Mucosa of descending colon (tissue), 3 donors: ENCODE measurements around the gene N4BP2. TPM values are rescaled to one million over a fixed set of nuclear protein-coding genes. Genes with fewer than 3 reads are reported as not detected.

ENCODE experiments used
- ATAC-seq: fragments of 200-7000 bp; cut with Tn5 transposase; one replicate; pipeline ENCODE4 v1.9.1; 2020; ENCODE audit warnings: mild to moderate bottlenecking, moderate library complexity
- DNase-seq, 3 donors: peaks; one replicate each; pipeline ENCODE4 v3.0.0-alpha.2; 2020
- H3K36me3 ChIP-seq: fragments of 200-600 bp; one replicate; pipeline ENCODE4 v1.8.0; 2021; ENCODE audit warnings: low read depth, mild to moderate bottlenecking
- H3K4me1 ChIP-seq: fragments of 200-600 bp; one replicate; pipeline ENCODE4 v1.8.0; 2021; ENCODE audit warnings: low read depth, mild to moderate bottlenecking
- H3K4me3 ChIP-seq: fragments of 200-600 bp; one replicate; pipeline ENCODE4 v1.8.0; 2021; ENCODE audit warnings: mild to moderate bottlenecking
- H3K9me3 ChIP-seq: fragments of 200-600 bp; one replicate; pipeline ENCODE4 v1.8.0; 2021; ENCODE audit warnings: mild to moderate bottlenecking
- CTCF ChIP-seq: fragments of 200-600 bp; IDR thresholded peaks from one replicate; pipeline ENCODE4 v1.8.0; 2022; ENCODE audit warnings: antibody characterized with exemption, mild to moderate bottlenecking
- intact Hi-C, 2 donors: fragments of 100-400 bp; cut with DNase I in 1 of 2; cut with micrococcal nuclease in 1 of 2; formaldehyde crosslinking; loops; one replicate each; pipeline versions ENCODE4 v1.11.0 to v1.11.1; 2022; cut with DNase I, micrococcal nuclease
- total RNA-seq, 3 donors: library from RNA; stranded (reverse); fragmentation: NEBNext Ultra II Directional in 2 of 3; extraction: Animal tissue kit (Norgen Biotek cat#: 25700) in 2 of 3; gene quantifications; one replicate each; pipeline versions ENCODE4 v1.2.1 to v1.2.4, GENCODE V29; 2021 to 2023
- donor health status: DM: no; HTN: no; CAD: no; lungs with moderate emphysema.
- donor health status: DM: no; HTN: no; CAD: no.
- donor health status: DM: no; HTN: yes; CAD: no.

The N4BP2 gene
- total RNA-seq, 3 donors from 2014 or later: 6.7 to 11.5 (median 7.2) TPM

- intact Hi-C loops: no loop called here
- Histone ChIP-seq H3K9me3 (no peaks in the 10 kb centered on the region), H3K4me1 (peaks cover 18% of the 10 kb centered on the region), H3K4me3 (no peak overlapping the region), H3K36me3 (no peaks in the 10 kb centered on the region)
- no peak for ATAC-seq
- DNase-seq: peak in 1 of 3 donors; percentile 65
- no peak for TF ChIP-seq CTCF
These were observed 133.4 kb downstream of the N4BP2 start for GRCh38 chr4:40190019-40190418.

- Histone ChIP-seq H3K4me1 (peaks cover 18% of the 10 kb centered on the region), H3K4me3 (no peak overlapping the region), H3K36me3 (no peaks in the 10 kb centered on the region), H3K9me3 (no peaks in the 10 kb centered on the region)
- DNase-seq (no peak), ATAC-seq (no peak)
- TF ChIP-seq CTCF: no peak
- intact Hi-C loops: no loop called here
These were observed 133.8 kb downstream of the N4BP2 start for GRCh38 chr4:40190465-40190864.

- H3K4me3 ChIP-seq: no peak overlapping the region
- intact Hi-C loops: no loop called here
- DNase-seq (no peak), ATAC-seq (peak; percentile 81)
- peaks cover 18% of the 10 kb centered on the region for H3K4me1 ChIP-seq
- TF ChIP-seq CTCF: no peak
- no peaks in the 10 kb centered on the region for H3K36me3 ChIP-seq
- H3K9me3 ChIP-seq: no peaks in the 10 kb centered on the region
These were observed 134.5 kb downstream of the N4BP2 start for GRCh38 chr4:40190880-40191815.

- Histone ChIP-seq H3K9me3 (no peaks in the 10 kb centered on the region), H3K4me1 (peaks cover 18% of the 10 kb centered on the region), H3K4me3 (no peak overlapping the region), H3K36me3 (no peaks in the 10 kb centered on the region)
- no peak for TF ChIP-seq CTCF
- intact Hi-C loops: no loop called here
- DNase-seq (no peak), ATAC-seq (peak; percentile 2)
These were observed 135.7 kb downstream of the N4BP2 start for GRCh38 chr4:40192114-40193015.

GRCh38 chr4:40193016-40193571 lies 136.4 kb downstream of the N4BP2 start:
- Histone ChIP-seq H3K4me1 (peaks cover 18% of the 10 kb centered on the region), H3K9me3 (no peaks in the 10 kb centered on the region), H3K4me3 (no peak overlapping the region), H3K36me3 (no peaks in the 10 kb centered on the region)
- TF ChIP-seq CTCF: no peak
- DNase-seq (peak in 2 of 3 donors; percentile 52 to 55), ATAC-seq (peak; percentile 58)
- intact Hi-C loops: no loop called here
